GM23338 (cell line): Measurements from ENCODE around the gene SENP8. TPM values are rescaled to one million over a fixed set of nuclear protein-coding genes. Genes with fewer than 3 reads are reported as not detected.

Source experiments
- ATAC-seq: fragments of 200-7000 bp; cut with Tn5 transposase; 3 replicates; pipeline ENCODE4 v1.9.1; 2020
- DNase-seq: peaks from one replicate; pipeline ENCODE4 v3.0.0-alpha.2; 2015; ENCODE audit warnings: low spot score
- H2AFZ ChIP-seq: fragments of 200-600 bp; sonication (generic); 2 replicates; pipeline ENCODE4 v1.8.0; 2016; ENCODE audit warnings: antibody characterized with exemption, mild to moderate bottlenecking, moderate library complexity
- H3F3A ChIP-seq: fragments of 200-600 bp; sonication (generic); replicated peaks from 2 replicates; pipeline ENCODE4 v1.8.0; 2017; ENCODE audit warnings: antibody characterized with exemption, mixed run types, low read depth
- H3K27ac ChIP-seq: fragments of 200-600 bp; sonication (generic); 2 replicates; pipeline ENCODE4 v1.6.1; 2016; ENCODE audit warnings: low read depth
- H3K27me3 ChIP-seq: fragments of 200-600 bp; sonication (generic); 2 replicates; pipeline ENCODE4 v1.8.0; 2016; ENCODE audit warnings: mild to moderate bottlenecking, mixed run types, moderate library complexity; ENCODE audit not compliant: insufficient read depth
- H3K36me3 ChIP-seq: fragments of 200-600 bp; sonication (generic); 2 replicates; pipeline ENCODE4 v1.8.0; 2016; ENCODE audit warnings: mild to moderate bottlenecking; ENCODE audit not compliant: insufficient read depth
- H3K4me1 ChIP-seq: fragments of 200-600 bp; sonication (generic); 2 replicates; pipeline ENCODE4 v1.8.0; 2016; ENCODE audit warnings: mild to moderate bottlenecking, moderate library complexity; ENCODE audit not compliant: insufficient read depth
- H3K4me2 ChIP-seq: fragments of 200-600 bp; sonication (generic); 2 replicates; pipeline ENCODE4 v1.7.1; 2017; ENCODE audit warnings: mixed run types
- H3K4me3 ChIP-seq: fragments of 200-600 bp; sonication (generic); 2 replicates; pipeline ENCODE4 v1.6.1; 2016; ENCODE audit warnings: mixed run types
- H3K79me2 ChIP-seq: fragments of 200-600 bp; sonication (generic); replicated peaks from 2 replicates; pipeline ENCODE4 v1.8.0; 2017; ENCODE audit warnings: mild to moderate bottlenecking; ENCODE audit not compliant: insufficient read depth
- H3K9me2 ChIP-seq: fragments of 200-600 bp; sonication (generic); 2 replicates; pipeline ENCODE4 v1.8.0; 2017; ENCODE audit not compliant: insufficient read depth
- H4K20me1 ChIP-seq: fragments of 200-600 bp; sonication (generic); replicated peaks from 2 replicates; pipeline ENCODE4 v1.8.0; 2017; ENCODE audit warnings: mild to moderate bottlenecking; ENCODE audit not compliant: insufficient read depth
- H3K27ac Mint-ChIP-seq: 2 replicates; pipeline ENCODE4 v1.8.0; 2020; ENCODE audit warnings: inconsistent platforms, mild to moderate bottlenecking, moderate library complexity, mixed read lengths
- H3K27me3 Mint-ChIP-seq: 3 replicates; pipeline ENCODE4 v1.8.0; 2022; ENCODE audit warnings: low read depth, mild to moderate bottlenecking, moderate library complexity, mixed read lengths, inconsistent platforms; ENCODE audit not compliant: insufficient read depth, poor library complexity
- H3K36me3 Mint-ChIP-seq: 3 replicates; pipeline ENCODE4 v1.8.0; 2021; ENCODE audit warnings: low read depth, mild to moderate bottlenecking, inconsistent platforms, moderate library complexity, mixed read lengths
- H3K4me1 Mint-ChIP-seq: 3 replicates; pipeline ENCODE4 v1.8.0; 2020; ENCODE audit warnings: mild to moderate bottlenecking, inconsistent platforms, mixed read lengths
- H3K4me3 Mint-ChIP-seq: 3 replicates; pipeline ENCODE4 v1.8.0; 2021; ENCODE audit warnings: moderate library complexity, mild to moderate bottlenecking, inconsistent platforms, mixed read lengths
- H3K9me3 Mint-ChIP-seq: 3 replicates; pipeline ENCODE4 v1.8.0; 2020; ENCODE audit warnings: moderate library complexity, mild to moderate bottlenecking, inconsistent platforms, mixed read lengths
- CREB1 ChIP-seq: fragments of 250-450 bp; sonication (Bioruptor Pico); IDR thresholded peaks from 2 replicates; pipeline ENCODE4 v1.5.0; 2020; ENCODE audit warnings: low read depth, mild to moderate bottlenecking, moderate library complexity
- CTCF ChIP-seq, 2 experiments: fragments of 200-600 bp in 1 of 2; sonication (generic) in 1 of 2; conservative IDR thresholded peaks; 2 replicates each; pipeline versions ENCODE4 v1.5.1 to v1.6.1; 2016 to 2017; ENCODE audit warnings: antibody characterized with exemption in 2 of 2, low read depth in 2 of 2, mild to moderate bottlenecking in 2 of 2, moderate library complexity in 1 of 2
- EZH2 ChIP-seq: fragments of 200-600 bp; sonication (generic); IDR thresholded peaks from one replicate; pipeline ENCODE4 v1.8.0; 2017; ENCODE audit warnings: antibody characterized with exemption, mild to moderate bottlenecking, low read depth; ENCODE audit not compliant: unreplicated experiment
- NANOG ChIP-seq: IDR thresholded peaks from 2 replicates; pipeline ENCODE4 v1.6.1; 2016; ENCODE audit warnings: antibody characterized with exemption, borderline replicate concordance
- POLR2AphosphoS5 ChIP-seq: IDR thresholded peaks from 2 replicates; pipeline ENCODE4 v1.6.1; 2016; ENCODE audit warnings: antibody characterized with exemption, low read depth
- STAT1 ChIP-seq: IDR thresholded peaks from one replicate; pipeline ENCODE4 v1.6.1; 2016; ENCODE audit warnings: antibody characterized with exemption; ENCODE audit not compliant: unreplicated experiment
- ZNF114 ChIP-seq: fragments of 250-450 bp; sonication (Bioruptor Pico); IDR thresholded peaks from 2 replicates; pipeline ENCODE4 v1.5.0; 2020; ENCODE audit warnings: mild to moderate bottlenecking, moderate library complexity
- ZNF331 ChIP-seq: fragments of 250-450 bp; sonication (Bioruptor Pico); IDR thresholded peaks from 2 replicates; pipeline ENCODE4 v1.5.0; 2020; ENCODE audit warnings: low read depth, mild to moderate bottlenecking, moderate library complexity
- ZNF462 ChIP-seq: fragments of 250-450 bp; sonication (Bioruptor Pico); IDR thresholded peaks from 2 replicates; pipeline ENCODE4 v1.5.0; 2020; ENCODE audit warnings: mild to moderate bottlenecking, moderate library complexity
- long read RNA-seq: library from polyadenylated mRNA; unstranded; transcript quantifications from one replicate; pipeline ENCODE4 v2.0.0, GENCODE V29; 2020; ENCODE audit not compliant: unreplicated experiment
- polyA plus RNA-seq: library from polyadenylated mRNA; unstranded; fragments of >200 nt; fragmentation: Nextera tagmentation; extraction: Ambion mirVana; gene quantifications from 2 replicates; pipeline ENCODE4 v1.2.1, GENCODE V29; 2016
- total RNA-seq: library from RNA; depleted of rRNA; stranded (reverse); fragments of >200 nt; shearing (Covaris generic); gene quantifications from 2 replicates; pipeline ENCODE4 v1.2.3, GENCODE V29; 2014; rRNA removed

The SENP8 gene
- total RNA-seq: 4.9 and 7.7 TPM in 2 replicates
- 2.8 and 3.1 TPM in 2 replicates for polyA plus RNA-seq
- long read RNA-seq, full-length matches to known transcripts: 3 of 4 reads
- long read RNA-seq, partial matches to known transcripts: 1 of 4 reads
- long read RNA-seq, other reads (novel, unspliced or antisense): 0 of 4 reads

GRCh38 chr15:72118017-72118978 lies at the start of gene SENP8, which contains the start of gene MYO9A:
TSS of gene SENP8 (plus strand) at chr15:72118403. CDS start at chr15:72139624, 21,221 bp downstream.
TSS of gene MYO9A (minus strand) at chr15:72118150. CDS start at chr15:72046563, 71,587 bp downstream.
- Histone ChIP-seq H3K4me1 (peaks cover 12% of the 10 kb centered on the region; the same call in 1 of the 2 replicates), H3K36me3 (no peaks in the 10 kb centered on the region), H3K79me2 (peaks cover 38% of the 10 kb centered on the region), H3K4me2 (peak within 1 kb of the TSS; percentile 99), H3K27me3 (no peaks in the 10 kb centered on the region), H2AFZ (peak within 1 kb of the TSS; percentile 94), H4K20me1 (peaks cover 4% of the 10 kb centered on the region; the same call in 1 of the 2 replicates), H3K4me3 (peak within 1 kb of the TSS; percentile 76), H3K9me2 (no peaks in the 10 kb centered on the region), H3F3A (no peaks in the 10 kb centered on the region), H3K27ac (peak within 1 kb of the TSS; percentile 67)
- H3K27ac Mint-ChIP-seq: peak within 1 kb of the TSS; percentile 99
- peak; percentile 60 for ATAC-seq
- peak; percentile 99 for DNase-seq
- no peaks in the 10 kb centered on the region for H3K9me3 Mint-ChIP-seq
- no peak for TF ChIP-seq EZH2
- peak; percentile 92 for TF ChIP-seq POLR2AphosphoS5
- peak; percentile 36 for TF ChIP-seq CREB1 (CRISPR knock-in tag)
- peak in 1 of 2 experiments; percentile 32; a peak in 2 of 4 replicates for TF ChIP-seq CTCF (conservative IDR thresholded peaks at IDR 0.05; ENCODE audit: low read depth in 2 of 2)
- H3K36me3 Mint-ChIP-seq: no peaks in the 10 kb centered on the region; the same call in 2 of the 3 replicates
- H3K4me3 Mint-ChIP-seq: peak within 1 kb of the TSS; percentile 98
- H3K27me3 Mint-ChIP-seq: peaks cover 8% of the 10 kb centered on the region
- H3K4me1 Mint-ChIP-seq: peaks cover 32% of the 10 kb centered on the region

GRCh38 chr15:72068856-72069255 lies 49.3 kb upstream of the SENP8 start:
- Histone ChIP-seq H3K4me3 (no peak overlapping the region), H3K36me3 (no peaks in the 10 kb centered on the region), H3F3A (no peaks in the 10 kb centered on the region), H2AFZ (no peak overlapping the region), H3K27ac (no peak overlapping the region), H3K79me2 (peaks cover 24% of the 10 kb centered on the region), H3K4me2 (no peak overlapping the region), H4K20me1 (peaks cover 8% of the 10 kb centered on the region), H3K27me3 (no peaks in the 10 kb centered on the region), H3K4me1 (peaks cover 4% of the 10 kb centered on the region; the same call in 1 of the 2 replicates), H3K9me2 (no peaks in the 10 kb centered on the region)
- Mint-ChIP-seq H3K36me3 (no peaks in the 10 kb centered on the region), H3K27ac (no peak overlapping the region), H3K9me3 (no peaks in the 10 kb centered on the region), H3K4me1 (no peaks in the 10 kb centered on the region; the same call in 2 of the 3 replicates), H3K27me3 (peaks cover 4% of the 10 kb centered on the region), H3K4me3 (no peak overlapping the region)
- ATAC-seq (no peak), DNase-seq (no peak)
- TF ChIP-seq NANOG (no peak), POLR2AphosphoS5 (no peak), ZNF114 (CRISPR knock-in tag) (no peak), ZNF462 (CRISPR knock-in tag) (no peak), EZH2 (no peak), STAT1 (no peak), ZNF331 (no peak)
